ENCODE data around the gene ANKS1A.
"Not testable (repeated sequence)": the region's sequence is repeated elsewhere in the genome, so short reads cannot be mapped to it uniquely, and the experiment has no call there.

ANKS1A gene

GRCh38 chr6:35003886-35004530 is 115.0 kb downstream of the ANKS1A start:
- DNase-seq: not testable (repeated sequence)

GRCh38 chr6:35007016-35007415 is 118.0 kb downstream of the ANKS1A start:
- DNase-seq: no peak

GRCh38 chr6:35008858-35009257 is 119.8 kb downstream of the ANKS1A start:
- no peak for DNase-seq

DNA sequence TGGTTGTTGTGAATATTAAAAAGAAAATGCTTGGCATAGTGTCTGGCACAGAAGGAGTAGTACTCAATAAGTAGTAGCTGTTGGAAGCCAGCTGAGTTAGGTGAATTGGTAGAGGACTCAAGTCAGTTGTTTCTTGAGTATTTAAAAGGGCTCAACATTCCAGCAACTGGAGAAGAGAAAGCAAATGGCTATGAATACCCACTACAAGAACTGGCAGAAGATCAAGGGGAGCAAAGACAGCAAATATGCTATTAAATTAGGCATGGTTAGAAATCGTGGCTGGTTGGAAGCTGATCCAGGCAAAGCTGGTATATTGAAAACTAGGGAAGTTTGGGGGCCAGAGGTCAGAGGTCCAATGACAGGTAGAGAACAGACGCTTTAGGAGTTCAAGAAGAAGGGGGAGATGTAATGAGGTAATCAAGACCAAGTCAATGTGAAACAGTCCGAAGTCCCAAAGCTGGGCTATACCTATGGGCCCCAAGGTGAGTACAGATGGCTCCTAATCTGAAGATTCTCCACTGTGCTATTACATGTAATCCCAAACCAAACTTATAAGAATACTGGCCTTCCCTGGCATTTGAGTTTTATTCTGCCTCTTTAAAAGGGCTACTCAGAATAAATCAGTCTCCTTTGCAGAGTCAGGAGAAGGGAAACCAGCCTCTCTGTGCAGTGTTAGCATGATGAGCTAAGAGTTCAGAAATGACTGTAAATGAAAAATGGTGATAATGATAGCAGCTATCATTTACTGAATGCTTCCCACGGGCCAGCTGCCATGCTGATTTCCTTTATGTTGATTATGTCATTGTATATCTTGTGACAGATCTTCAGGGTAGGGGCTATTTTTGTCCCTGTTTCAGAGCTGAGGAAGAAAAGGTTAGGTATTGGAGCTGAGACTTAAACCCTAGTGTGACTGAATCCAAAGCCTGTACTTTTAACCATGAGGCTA is 122.3 kb downstream of the ANKS1A start:
- DNase-seq: no peak

GRCh38 chr6:35013701-35014100 is 124.6 kb downstream of the ANKS1A start:
- no peak for DNase-seq

GRCh38 chr6:35014341-35014740 is 125.3 kb downstream of the ANKS1A start:
- no peak for DNase-seq

GRCh38 chr6:35014786-35015185 is 125.7 kb downstream of the ANKS1A start:
- DNase-seq: peak; percentile 66

GRCh38 chr6:35015476-35015875 is 126.4 kb downstream of the ANKS1A start:
- DNase-seq: no peak

GRCh38 chr6:35015996-35016395 is 126.9 kb downstream of the ANKS1A start:
- no peak for DNase-seq

GRCh38 chr6:35016502-35017321 is 127.7 kb downstream of the ANKS1A start:
- DNase-seq: no peak

- DNase-seq: no peak
Observed at GRCh38 chr6:35017411-35018181, 128.5 kb downstream of the ANKS1A start.

DNA sequence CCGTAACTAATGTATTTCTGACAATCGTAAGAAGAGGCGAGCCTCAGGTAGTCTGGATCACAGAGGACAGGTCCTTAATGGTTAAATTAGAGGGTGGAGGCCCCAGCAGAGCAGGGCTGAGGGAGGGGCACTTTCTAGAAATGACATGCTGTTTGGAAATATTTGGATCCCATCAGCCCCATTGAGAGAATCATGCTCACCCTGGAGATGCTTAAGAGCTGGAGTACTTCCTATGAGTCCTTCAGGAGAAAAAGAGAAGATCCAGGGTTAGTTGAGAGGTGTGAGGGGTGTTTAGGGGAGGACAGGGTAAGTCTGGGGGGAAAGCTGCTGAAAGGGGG is 129.1 kb downstream of the ANKS1A start:
- no peak for DNase-seq

DNA sequence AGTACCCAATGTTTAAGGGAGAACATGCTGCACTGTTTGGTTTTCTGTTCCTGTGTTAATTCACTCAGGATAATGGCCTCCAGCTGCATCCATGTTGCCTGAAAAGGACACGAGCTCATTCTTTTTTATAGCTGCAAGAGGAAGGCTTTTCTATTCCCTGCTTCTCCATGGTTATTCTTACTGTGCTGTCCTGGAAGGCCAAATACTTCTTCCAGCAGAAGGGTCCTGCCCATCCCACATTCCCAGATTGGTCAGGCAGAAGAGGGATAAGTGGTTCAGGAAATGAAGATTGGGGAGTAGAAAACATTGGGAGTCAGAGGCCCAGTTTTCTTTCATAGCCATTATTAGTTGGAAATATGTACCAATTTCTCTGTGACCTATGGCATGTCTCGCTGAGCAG is 129.7 kb downstream of the ANKS1A start:
- DNase-seq: no peak

GRCh38 chr6:35019171-35019570 is 130.1 kb downstream of the ANKS1A start:
- no peak for DNase-seq

- DNase-seq: no peak
Observed at GRCh38 chr6:35019831-35020230, 130.8 kb downstream of the ANKS1A start.

DNA sequence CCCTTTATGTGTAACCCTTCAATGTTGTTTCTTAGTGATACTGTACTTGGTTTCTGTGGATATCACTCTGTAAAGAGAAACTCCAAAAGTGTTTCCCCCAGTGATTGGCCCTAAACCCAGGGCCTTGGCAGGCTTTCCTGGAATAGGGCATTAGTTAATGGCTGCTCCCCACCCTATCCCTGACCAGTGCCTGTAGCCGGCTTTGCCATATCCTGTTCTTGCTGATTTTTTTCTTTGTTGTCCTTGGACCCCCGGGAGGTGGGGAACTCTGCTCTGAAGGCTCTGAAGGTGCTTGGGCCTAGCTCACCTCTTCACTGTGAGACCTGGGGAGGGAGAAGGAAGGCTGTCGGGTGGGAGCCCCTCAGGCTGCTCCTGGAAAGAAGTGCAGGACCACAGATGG is 131.9 kb downstream of the ANKS1A start:
- no peak for DNase-seq

GRCh38 chr6:35023091-35024000 is 134.3 kb downstream of the ANKS1A start:
- DNase-seq: no peak

- peak; percentile 28 for DNase-seq
Observed at GRCh38 chr6:35024551-35025054, 135.5 kb downstream of the ANKS1A start.

DNA sequence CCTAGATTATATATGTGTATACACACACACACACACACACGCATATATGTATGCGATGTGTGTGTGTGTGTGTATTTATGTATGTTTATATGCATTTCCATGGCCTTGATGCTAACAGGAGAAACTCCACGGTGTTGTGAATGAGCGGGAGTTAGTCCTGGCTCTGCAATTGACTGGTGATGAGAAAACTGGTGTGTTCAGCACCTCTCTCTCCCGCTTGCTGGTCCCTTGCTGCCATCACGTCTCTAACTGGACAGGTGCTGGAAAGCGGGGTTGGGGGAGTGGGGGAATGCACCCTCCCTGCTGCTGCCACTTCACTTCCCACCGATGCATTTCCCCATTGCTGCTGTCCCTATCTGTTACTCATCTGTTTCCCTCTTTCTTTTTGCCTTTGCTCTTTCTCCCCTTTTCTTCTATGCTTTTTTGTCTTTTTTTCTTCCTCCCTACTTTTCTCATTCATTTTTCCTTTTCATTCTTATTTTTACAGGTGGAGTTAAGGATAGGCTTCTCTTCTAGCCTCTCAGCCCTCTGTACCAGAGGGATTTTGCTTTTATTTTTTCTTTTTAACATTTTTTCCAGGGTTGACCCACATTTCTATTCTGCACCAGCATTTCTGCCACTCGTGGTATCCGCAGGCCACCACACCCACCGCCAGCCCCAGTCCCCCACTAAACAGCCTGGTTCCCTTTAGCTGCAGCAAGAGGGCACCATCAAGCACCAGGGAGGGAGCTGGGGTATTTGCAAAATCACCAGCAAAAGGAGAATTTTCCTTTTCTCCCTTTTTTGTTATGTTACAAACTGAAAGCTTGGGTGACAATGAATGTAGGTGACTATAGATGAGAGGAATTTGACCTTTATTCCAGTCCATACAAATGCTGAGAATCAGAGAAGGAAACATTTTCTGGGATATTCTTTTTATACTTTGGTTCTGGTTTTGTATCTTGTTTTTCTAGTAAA is 136.5 kb downstream of the ANKS1A start:
- DNase-seq: no peak

Data from MV-4-11 (cell line).